NCI-H510A treated with DMSO at 0.1 percent for 48 hours (cell line): ENCODE data around the gene SMAD9.

Experiments
- DNase-seq: peaks from one replicate; lab custom pipeline; 2025; lab: John Stamatoyannopoulos, UW

Gene SMAD9

GRCh38 chr13:36919833-36920615 lies at the start of gene SMAD9:
SMAD9 (minus strand) TSS chr13:36920238; CDS start chr13:36879689, 40,549 bp downstream.
- no peak for DNase-seq

DNA sequence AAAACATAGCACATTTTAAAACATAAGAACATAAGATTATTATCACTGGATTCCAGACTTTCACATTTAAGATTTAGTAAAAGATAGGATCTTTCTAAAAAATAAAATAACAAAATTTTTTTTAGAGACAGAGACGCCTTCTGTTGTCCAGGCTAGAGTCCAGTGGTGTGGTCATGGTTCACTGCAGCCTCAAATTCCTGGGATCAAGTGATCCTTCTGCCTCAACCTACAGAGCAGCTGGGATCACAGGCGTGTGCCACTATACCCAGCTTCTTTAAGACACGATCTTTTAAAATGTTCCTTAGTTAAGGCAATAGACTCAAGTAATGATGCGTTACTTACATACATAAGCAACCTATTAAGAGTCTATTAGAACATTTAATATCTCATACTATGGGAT lies 46.4 kb upstream of the SMAD9 start:
- DNase-seq = no peak

- no peak for DNase-seq
Measured at GRCh38 chr13:36965767-36966166, 45.7 kb upstream of the SMAD9 start.

- DNase-seq = no peak
Measured at GRCh38 chr13:36959456-36960116, 39.5 kb upstream of the SMAD9 start.

GRCh38 chr13:36954542-36954941 lies 34.5 kb upstream of the SMAD9 start:
- no peak for DNase-seq

DNA sequence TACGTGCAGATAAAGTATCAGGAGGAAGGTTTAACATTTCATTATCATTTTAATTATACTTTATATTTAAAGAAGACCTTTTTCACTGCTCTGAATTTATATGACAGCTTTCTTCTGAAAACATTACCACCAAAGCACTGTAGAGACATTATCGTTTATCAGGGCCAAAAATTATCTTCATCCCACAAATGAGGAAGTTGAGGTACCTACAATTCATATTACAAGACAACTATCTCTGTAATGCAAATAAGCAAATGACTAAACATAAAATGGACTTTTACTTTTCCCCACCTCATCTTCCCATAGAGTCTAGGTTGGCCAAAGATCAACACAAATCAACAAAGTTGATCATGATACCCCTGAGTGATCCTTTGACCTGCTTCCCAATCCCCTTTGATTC lies 30.9 kb upstream of the SMAD9 start:
- DNase-seq = no peak

DNA sequence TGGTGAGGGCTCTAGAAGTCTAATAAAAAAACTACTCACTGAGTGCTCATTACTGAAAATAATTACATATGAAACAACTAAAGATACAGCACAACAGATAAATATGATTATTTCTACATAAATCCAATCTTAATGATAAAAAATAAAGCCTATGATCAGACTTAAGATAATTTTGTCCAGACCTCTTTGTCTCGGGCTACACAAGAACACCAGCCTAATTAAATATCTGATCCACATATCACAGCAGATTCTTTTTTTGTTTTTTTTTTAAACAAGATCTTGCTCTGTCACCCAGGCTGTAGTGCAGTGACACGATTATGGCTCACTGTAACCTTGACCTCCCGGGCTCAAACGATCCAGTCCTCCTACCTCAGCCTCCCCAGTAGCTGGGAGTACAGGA lies 30.3 kb upstream of the SMAD9 start:
- DNase-seq = no peak

DNA sequence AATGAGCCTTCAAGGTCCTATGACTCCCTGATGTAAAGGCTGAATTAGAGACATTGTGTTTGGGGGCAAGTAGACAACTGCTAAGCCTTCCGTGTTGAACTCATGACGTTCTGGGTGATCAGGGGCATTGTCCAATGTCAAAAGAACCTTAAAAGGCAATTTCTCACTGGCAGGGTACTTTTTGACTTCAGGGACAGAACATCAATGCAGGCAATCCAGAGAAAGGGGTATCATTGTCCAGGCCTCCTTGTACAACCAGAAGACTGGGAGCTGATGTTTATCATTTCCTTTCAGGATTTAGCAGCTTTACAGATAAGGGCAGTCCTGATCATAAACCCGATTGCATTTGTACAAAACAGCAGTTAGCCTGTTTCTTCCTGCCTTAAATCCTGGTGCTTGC lies 25.0 kb upstream of the SMAD9 start:
- DNase-seq = no peak

GRCh38 chr13:36925603-36926002 lies 5.6 kb upstream of the SMAD9 start:
- DNase-seq = no peak

GRCh38 chr13:36924001-36924400 lies 4.0 kb upstream of the SMAD9 start:
- no peak for DNase-seq

DNA sequence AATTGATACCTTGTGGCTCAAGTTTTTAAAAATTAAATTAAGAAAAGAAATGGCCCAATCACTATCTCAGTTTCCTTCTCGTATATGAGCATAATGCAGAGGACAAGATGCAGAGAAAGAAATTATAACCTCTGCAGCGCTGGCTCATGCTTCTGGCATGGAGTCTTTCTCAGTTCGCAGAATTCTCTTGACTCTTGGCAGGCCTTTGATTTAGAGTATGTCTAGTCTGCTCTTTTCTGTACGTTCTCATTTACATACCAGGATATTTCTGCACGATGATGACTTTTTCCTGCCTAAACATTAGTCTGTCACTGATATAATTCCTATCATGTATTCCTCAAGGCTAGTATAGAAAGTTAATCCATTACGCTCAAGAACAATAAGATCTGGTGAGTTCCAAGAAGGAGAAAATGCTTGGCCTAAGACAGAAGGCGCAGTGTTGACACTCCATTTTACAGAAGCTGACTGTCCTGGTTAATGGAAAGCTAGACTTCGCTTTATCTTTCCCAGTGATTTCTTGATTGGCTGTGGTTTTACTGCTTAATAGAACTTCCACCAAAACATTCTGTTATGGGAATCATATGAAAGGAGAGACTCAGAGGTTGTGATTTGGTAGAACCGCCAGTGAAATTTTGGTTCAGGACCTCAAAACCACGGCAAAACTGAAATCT lies 1.7 kb upstream of the SMAD9 start:
- DNase-seq = no peak

DNA sequence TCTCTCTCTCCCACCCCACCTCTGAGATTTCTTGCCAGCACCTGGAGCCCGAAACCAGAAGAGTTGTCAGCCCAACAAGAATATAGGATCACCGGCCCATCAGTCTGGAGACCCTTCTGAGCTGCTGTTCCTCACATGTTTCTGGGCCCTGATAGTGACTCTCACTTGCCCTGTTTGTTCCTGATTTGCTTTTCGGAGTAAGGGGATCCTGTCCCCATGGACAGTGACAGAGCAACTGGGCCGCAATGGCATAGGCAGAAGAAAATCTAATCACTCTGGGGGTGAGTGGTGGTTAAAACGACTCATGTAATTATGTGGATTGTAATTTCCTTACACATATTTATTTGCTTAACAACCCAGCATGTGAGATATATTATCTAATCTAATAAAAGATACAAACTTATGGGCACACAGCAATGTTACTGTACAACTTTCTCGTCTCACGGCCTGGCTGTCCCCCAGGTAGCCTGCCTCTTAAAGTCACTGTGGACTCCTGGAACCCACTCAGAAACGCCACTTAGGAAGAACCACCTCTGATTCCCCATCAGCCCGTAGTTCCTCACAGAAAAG lies 663 bp upstream of the SMAD9 start:
- DNase-seq = no peak

GRCh38 chr13:36919171-36919832 lies 736 bp downstream of the SMAD9 start:
- DNase-seq = no peak

DNA sequence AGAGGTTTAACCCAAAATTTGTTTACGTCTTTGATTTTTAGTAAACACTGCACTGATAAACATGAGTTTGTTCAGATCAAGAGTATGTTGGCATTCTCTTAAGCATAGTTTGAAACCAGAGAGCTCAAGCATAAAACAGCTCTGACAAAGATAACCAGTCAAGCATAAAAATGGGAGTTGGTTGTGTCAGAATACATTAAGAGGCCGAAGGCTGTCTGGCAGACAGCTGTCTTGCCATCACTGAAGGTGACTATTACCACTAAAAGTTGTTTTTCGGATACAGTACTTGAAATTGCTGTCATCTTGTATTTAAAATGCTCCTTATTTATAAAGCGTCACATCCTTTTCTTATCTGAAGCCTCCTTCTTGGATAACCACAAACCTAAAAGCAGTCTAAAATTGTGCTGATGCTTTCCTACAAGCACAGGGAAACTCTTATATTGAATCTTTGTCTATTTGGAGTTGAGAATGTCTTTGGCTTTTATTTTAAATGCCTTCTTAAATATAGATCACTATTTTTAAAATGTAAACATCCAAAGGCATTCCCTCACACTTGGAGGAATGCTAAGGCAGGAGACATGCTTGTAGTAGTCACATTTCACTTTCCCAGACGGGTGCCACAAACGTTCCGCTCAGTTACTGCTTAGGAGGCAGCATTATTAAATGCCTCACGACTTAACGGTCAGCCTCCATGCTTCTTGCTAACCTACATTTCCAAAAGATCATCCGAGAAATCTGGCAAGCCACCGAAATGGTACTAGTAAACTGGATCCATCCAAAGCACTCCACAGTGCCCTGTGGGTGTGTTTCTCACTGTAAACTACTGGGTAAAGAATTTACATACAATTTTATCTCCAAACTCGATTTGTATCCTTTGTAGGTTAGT lies 1.5 kb downstream of the SMAD9 start:
- DNase-seq = no peak

DNA sequence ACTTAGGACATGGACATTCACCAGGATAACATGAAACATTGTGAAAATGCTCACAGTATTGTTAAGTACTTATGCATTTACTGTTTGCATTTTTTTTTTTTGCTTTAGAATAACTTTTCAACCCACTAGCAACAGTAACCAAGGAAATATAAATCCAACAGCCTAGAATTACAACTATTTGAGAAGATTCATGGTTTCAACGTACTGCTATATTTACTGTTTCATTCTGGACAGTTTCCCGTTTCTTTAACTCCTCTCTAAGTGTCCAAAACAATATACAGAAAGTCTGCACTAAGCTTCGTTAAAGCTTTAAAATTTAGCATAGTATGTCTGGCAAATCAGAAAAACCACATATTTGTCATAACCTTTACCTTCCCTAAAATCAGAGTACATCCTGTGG lies 2.7 kb downstream of the SMAD9 start:
- no peak for DNase-seq

- DNase-seq = no peak
Measured at GRCh38 chr13:36915896-36916640, 4.0 kb downstream of the SMAD9 start.

DNA sequence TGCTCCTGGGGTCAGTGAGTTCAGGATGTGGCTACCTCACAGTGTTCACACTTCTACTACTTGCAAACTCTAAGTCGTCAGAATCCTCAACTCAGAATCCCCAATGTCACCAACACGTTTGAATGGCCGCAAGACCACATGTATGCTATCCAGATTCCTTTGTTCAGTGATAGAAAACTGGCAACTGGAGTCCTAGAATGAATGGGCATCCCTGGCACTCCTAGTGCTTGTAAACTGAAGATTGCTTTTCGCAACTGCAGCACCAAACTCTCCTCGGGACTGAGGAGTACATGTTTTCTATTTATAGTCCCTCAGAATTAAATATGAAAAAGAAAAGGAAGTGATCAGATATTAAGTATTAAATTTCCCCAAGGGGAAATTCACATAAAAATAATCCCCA lies 4.9 kb downstream of the SMAD9 start:
- no peak for DNase-seq

GRCh38 chr13:36914648-36915047 lies 5.4 kb downstream of the SMAD9 start:
- no peak for DNase-seq

DNA sequence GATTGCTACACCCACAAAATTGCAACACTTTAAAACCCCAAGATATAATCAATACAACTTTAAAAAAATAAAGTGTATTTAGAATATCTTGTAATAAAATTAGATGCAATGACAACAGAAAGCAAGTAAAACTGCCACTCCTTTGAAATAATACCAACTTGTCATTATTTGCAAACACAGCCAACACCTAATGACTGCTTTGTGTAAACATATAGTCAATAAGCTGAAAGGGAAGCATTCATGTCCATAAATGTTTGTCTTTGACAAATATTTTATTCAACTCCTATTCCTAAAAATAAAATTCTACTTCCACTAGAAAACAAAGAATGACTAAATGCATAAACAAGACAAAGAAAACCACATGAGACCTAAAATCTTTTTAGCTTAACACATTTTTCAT lies 6.6 kb downstream of the SMAD9 start:
- no peak for DNase-seq

- no peak for DNase-seq
Measured at GRCh38 chr13:36912973-36913372, 7.1 kb downstream of the SMAD9 start.

DNA sequence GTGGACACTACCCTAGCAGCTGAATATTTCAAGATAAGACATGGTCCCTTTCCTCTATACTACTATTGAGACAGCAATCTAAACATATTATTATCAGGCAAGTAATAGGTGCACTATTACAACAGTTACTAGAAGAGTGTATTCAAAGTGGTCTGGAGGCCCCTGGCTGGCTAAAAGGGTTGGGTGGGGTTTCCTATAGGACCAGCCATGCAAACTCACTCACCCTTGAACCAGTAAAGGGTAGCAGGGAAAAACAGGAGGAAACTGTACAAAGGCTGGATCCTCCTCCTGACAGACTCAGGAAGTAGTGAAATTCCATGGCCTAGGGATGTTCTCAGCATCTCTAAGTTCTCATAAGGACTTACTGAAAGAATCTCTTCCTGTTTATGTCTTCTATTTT lies 7.7 kb downstream of the SMAD9 start:
- DNase-seq = no peak
